ENCODE results near the gene TMEM217.
"Not testable (repeated sequence)": the region's sequence is repeated elsewhere in the genome, so short reads cannot be mapped to it uniquely, and the experiment has no call there.

TMEM217 gene

GRCh38 chr6:37257634-37258404, at the start of gene TMEM217, which contains the start of gene TBC1D22B:
TSS of gene TMEM217 (minus strand) at chr6:37258144. CDS start at chr6:37219030, 39,114 bp downstream.
TSS of gene TBC1D22B (plus strand) at chr6:37257772. CDS start at chr6:37257918, 146 bp downstream.
- peak; percentile 73 to 88 for DNase-seq

- DNase-seq: not testable (repeated sequence)
These were observed 49.5 kb upstream of the TMEM217 start for GRCh38 chr6:37307484-37307883.

- no peak for DNase-seq
These were observed 48.8 kb upstream of the TMEM217 start for GRCh38 chr6:37306624-37307222.

GRCh38 chr6:37305841-37306425, 48.0 kb upstream of the TMEM217 start:
- no peak for DNase-seq

- DNase-seq: no peak
These were observed 46.8 kb upstream of the TMEM217 start for GRCh38 chr6:37304766-37305165.

GRCh38 chr6:37303891-37304503, 46.1 kb upstream of the TMEM217 start:
- DNase-seq: no peak

GRCh38 chr6:37303091-37303660, 45.2 kb upstream of the TMEM217 start:
- DNase-seq: no peak

- peak in 1 of 2 donors; percentile 26 for DNase-seq
These were observed 44.2 kb upstream of the TMEM217 start for GRCh38 chr6:37302086-37302686.

- no peak for DNase-seq
These were observed 42.0 kb upstream of the TMEM217 start for GRCh38 chr6:37299990-37300389.

GRCh38 chr6:37298958-37299357, 41.0 kb upstream of the TMEM217 start:
- DNase-seq: no peak

- not testable (repeated sequence) for DNase-seq
These were observed 39.7 kb upstream of the TMEM217 start for GRCh38 chr6:37297637-37298036.

GRCh38 chr6:37293426-37293825, 35.5 kb upstream of the TMEM217 start:
- DNase-seq: no peak

- DNase-seq: no peak
These were observed 32.0 kb upstream of the TMEM217 start for GRCh38 chr6:37289931-37290330.

GRCh38 chr6:37288247-37288646, 30.3 kb upstream of the TMEM217 start:
- no peak for DNase-seq

GRCh38 chr6:37287519-37288157, 29.7 kb upstream of the TMEM217 start:
- DNase-seq: no peak

- DNase-seq: no peak
These were observed 27.9 kb upstream of the TMEM217 start for GRCh38 chr6:37285861-37286311.

- no peak for DNase-seq
These were observed 26.8 kb upstream of the TMEM217 start for GRCh38 chr6:37284781-37285180.

- DNase-seq: no peak
These were observed 25.8 kb upstream of the TMEM217 start for GRCh38 chr6:37283671-37284151.

- no peak for DNase-seq
These were observed 25.3 kb upstream of the TMEM217 start for GRCh38 chr6:37283268-37283667.

- DNase-seq: no peak
These were observed 24.4 kb upstream of the TMEM217 start for GRCh38 chr6:37282371-37282770.

- DNase-seq: no peak
These were observed 22.4 kb upstream of the TMEM217 start for GRCh38 chr6:37280162-37280887.
